Stimulated activated memory B cell treated with anti-CD40 and anti-IgM and Interleukin-4, amounts not matched to agents 10 μg/mL and 1 μg/mL and 100 μg/mL, for 72 hours (primary cell): ENCODE data around the gene RNF141.
A peak's percentile ranks its signal among the peaks of the same experiment; 100 is the strongest.

Source experiments
- ATAC-seq: fragments of 150-1000 bp; cut with Tn5 transposase; 2 replicates; pipeline ENCODE4 v1.10.0; 2021
- H3K27ac Mint-ChIP-seq: one replicate; pipeline ENCODE4 v1.8.0; 2022; ENCODE audit warnings: mild to moderate bottlenecking, mixed read lengths
- H3K27me3 Mint-ChIP-seq: one replicate; pipeline ENCODE4 v1.8.0; 2022; ENCODE audit warnings: mixed read lengths
- H3K36me3 Mint-ChIP-seq: one replicate; pipeline ENCODE4 v1.8.0; 2022; ENCODE audit warnings: mixed read lengths
- H3K4me1 Mint-ChIP-seq: one replicate; pipeline ENCODE4 v1.8.0; 2022; ENCODE audit warnings: mixed read lengths
- H3K4me3 Mint-ChIP-seq: one replicate; pipeline ENCODE4 v1.8.0; 2022; ENCODE audit warnings: mild to moderate bottlenecking, moderate library complexity, mixed read lengths
- H3K9me3 Mint-ChIP-seq: one replicate; pipeline ENCODE4 v1.8.0; 2022; ENCODE audit warnings: mixed read lengths

Gene RNF141

GRCh38 chr11:10476927-10477689 lies 63.9 kb downstream of the RNF141 start:
- Mint-ChIP-seq H3K36me3 (peaks cover 88% of the 10 kb centered on the region), H3K27ac (peak overlapping the region; percentile 80), H3K4me3 (peak overlapping the region; percentile 13), H3K4me1 (peaks cover 62% of the 10 kb centered on the region), H3K9me3 (no peaks in the 10 kb centered on the region), H3K27me3 (no peaks in the 10 kb centered on the region)
- ATAC-seq = peak; percentile 70

- ATAC-seq = no peak
- no peaks in the 10 kb centered on the region for H3K27me3 Mint-ChIP-seq
- H3K4me1 Mint-ChIP-seq = peaks cover 62% of the 10 kb centered on the region
- no peaks in the 10 kb centered on the region for H3K9me3 Mint-ChIP-seq
- no peak overlapping the region for H3K4me3 Mint-ChIP-seq
- peak overlapping the region; percentile 80 for H3K27ac Mint-ChIP-seq
- peaks cover 88% of the 10 kb centered on the region for H3K36me3 Mint-ChIP-seq
Observed at GRCh38 chr11:10476342-10476741, 64.6 kb downstream of the RNF141 start.

GRCh38 chr11:10474551-10474950 lies 66.4 kb downstream of the RNF141 start:
- peaks cover 69% of the 10 kb centered on the region for H3K4me1 Mint-ChIP-seq
- no peak for ATAC-seq
- peaks cover 86% of the 10 kb centered on the region for H3K36me3 Mint-ChIP-seq
- H3K4me3 Mint-ChIP-seq = no peak overlapping the region
- no peaks in the 10 kb centered on the region for H3K27me3 Mint-ChIP-seq
- peak overlapping the region; percentile 78 for H3K27ac Mint-ChIP-seq
- H3K9me3 Mint-ChIP-seq = no peaks in the 10 kb centered on the region

GRCh38 chr11:10473371-10473770 lies 67.6 kb downstream of the RNF141 start:
- Mint-ChIP-seq H3K9me3 (peaks cover 4% of the 10 kb centered on the region), H3K4me1 (peaks cover 76% of the 10 kb centered on the region), H3K4me3 (no peak overlapping the region), H3K27ac (peak overlapping the region; percentile 78), H3K36me3 (peaks cover 86% of the 10 kb centered on the region), H3K27me3 (no peaks in the 10 kb centered on the region)
- no peak for ATAC-seq

GRCh38 chr11:10462746-10463300 lies 78.2 kb downstream of the RNF141 start:
- Mint-ChIP-seq H3K4me3 (no peak overlapping the region), H3K27me3 (no peaks in the 10 kb centered on the region), H3K4me1 (peaks cover 63% of the 10 kb centered on the region), H3K9me3 (peaks cover 4% of the 10 kb centered on the region), H3K36me3 (peaks cover 59% of the 10 kb centered on the region), H3K27ac (no peak overlapping the region)
- no peak for ATAC-seq
